Measurements from ENCODE around the gene BCL2. TPM values are rescaled to one million over a fixed set of nuclear protein-coding genes. Genes with fewer than 3 reads are reported as not detected.

Gene BCL2
- total RNA-seq, 1 experiment from 2014 or later = 1.3 TPM

DNA sequence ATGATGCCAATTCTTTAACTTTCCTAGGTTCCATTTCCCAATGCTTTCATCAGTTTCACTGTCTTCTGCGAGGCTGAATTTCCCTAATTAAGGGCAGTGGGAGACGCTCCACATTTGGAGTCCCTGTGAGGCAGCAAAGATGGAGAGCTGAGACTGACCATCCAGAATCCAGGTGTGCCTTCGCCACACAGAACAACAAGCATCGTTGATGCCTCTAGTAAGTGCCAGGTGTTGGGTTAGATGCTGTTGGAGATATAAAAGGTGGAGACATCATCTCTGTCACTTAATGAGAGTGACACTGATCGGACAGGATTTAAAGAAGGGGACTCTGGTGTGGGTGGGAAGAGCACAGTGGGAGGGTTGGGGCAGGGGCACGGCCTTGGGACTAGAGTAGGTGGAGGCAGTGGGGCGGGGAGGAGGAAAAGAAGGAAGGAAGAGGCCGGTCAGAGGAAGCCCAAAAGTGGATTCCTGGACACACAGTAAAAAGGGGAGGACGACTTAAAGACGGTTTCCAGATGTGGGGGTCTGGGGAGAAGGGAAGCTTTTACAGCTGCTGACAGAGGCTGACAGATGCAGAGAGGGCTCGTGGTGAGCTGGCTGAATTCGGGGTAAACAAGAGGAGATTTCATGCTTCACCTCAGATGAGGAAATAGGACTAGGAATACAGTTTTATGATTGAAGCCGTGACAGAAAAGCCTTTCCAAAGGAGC, 113.0 kb downstream of the BCL2 start:
- no peaks in the 10 kb centered on the region for H3K23me2 ChIP-seq (ENCODE audit: insufficient read length, low read depth, low read length, poor library complexity, severe bottlenecking)
- no peak overlapping the region for H3K4ac ChIP-seq (ENCODE audit: low read depth, low read length)
- Mint-ChIP-seq H3K4me1 (peaks cover 2 to 3% of the 10 kb centered on the region in 2 experiments; a peak in 2 of 4 replicates), H3K27ac (no peak overlapping the region), H3K36me3 (ENCODE audit: insufficient read depth in 1 of 3, low read depth in 3 of 3) (no peaks in the 10 kb centered on the region), H3K4me3 (no peak overlapping the region), H3K27me3 (ENCODE audit: low read depth) (no peaks in the 10 kb centered on the region), H3K9me3 (no peaks in the 10 kb centered on the region)
- no peak overlapping the region for H2BK15ac ChIP-seq (ENCODE audit: low read depth, low read length)
- WGBS (ENCODE audit: extremely low coverage, insufficient read length, low lambda C conversion rate) = no CpG with 5 or more reads among the region's 13 CpGs
- no peak overlapping the region for H2AFZ ChIP-seq (ENCODE audit: low read length)
- TF ChIP-seq, protein P1, sequence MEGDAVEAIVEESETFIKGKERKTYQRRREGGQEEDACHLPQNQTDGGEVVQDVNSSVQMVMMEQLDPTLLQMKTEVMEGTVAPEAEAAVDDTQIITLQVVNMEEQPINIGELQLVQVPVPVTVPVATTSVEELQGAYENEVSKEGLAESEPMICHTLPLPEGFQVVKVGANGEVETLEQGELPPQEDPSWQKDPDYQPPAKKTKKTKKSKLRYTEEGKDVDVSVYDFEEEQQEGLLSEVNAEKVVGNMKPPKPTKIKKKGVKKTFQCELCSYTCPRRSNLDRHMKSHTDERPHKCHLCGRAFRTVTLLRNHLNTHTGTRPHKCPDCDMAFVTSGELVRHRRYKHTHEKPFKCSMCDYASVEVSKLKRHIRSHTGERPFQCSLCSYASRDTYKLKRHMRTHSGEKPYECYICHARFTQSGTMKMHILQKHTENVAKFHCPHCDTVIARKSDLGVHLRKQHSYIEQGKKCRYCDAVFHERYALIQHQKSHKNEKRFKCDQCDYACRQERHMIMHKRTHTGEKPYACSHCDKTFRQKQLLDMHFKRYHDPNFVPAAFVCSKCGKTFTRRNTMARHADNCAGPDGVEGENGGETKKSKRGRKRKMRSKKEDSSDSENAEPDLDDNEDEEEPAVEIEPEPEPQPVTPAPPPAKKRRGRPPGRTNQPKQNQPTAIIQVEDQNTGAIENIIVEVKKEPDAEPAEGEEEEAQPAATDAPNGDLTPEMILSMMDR (conservative IDR thresholded peaks at IDR 0.05) = no peak
- H2BK12ac ChIP-seq (ENCODE audit: insufficient read length, low read depth, low read length) = no peak overlapping the region
- no peak overlapping the region for H4K91ac ChIP-seq (ENCODE audit: insufficient read length, low read depth, low read length)
- H4K20me1 ChIP-seq (ENCODE audit: control insufficient read depth, insufficient read depth, insufficient read length) = no peaks in the 10 kb centered on the region
- no peak overlapping the region for H4K5ac ChIP-seq (ENCODE audit: insufficient read length, low read depth, low read length)
- no peaks in the 10 kb centered on the region for H3K27me3 ChIP-seq (ENCODE audit: insufficient read depth, low read length)
- no peaks in the 10 kb centered on the region for H3K79me1 ChIP-seq (ENCODE audit: insufficient read depth, low read depth, low read length, poor library complexity, severe bottlenecking)
- no peak overlapping the region for H2BK5ac ChIP-seq (ENCODE audit: insufficient read length, low read length)
- H3K18ac ChIP-seq (ENCODE audit: insufficient read length, low read depth, low read length) = no peak overlapping the region
- no peak overlapping the region for H3K9ac ChIP-seq (ENCODE audit: extremely low read depth, insufficient read length, low read length)
- H2BK120ac ChIP-seq (ENCODE audit: low read depth, low read length, poor library complexity, severe bottlenecking) = no peak overlapping the region
- no peak overlapping the region for H2BK20ac ChIP-seq (ENCODE audit: low read depth, low read length, poor library complexity, severe bottlenecking)
- no peak overlapping the region for H3K23ac ChIP-seq (ENCODE audit: insufficient read length, low read depth, low read length)
- no peak overlapping the region for H3T11ph ChIP-seq (ENCODE audit: low read length)
- H3K9me3 ChIP-seq (ENCODE audit: control insufficient read depth, low read depth, low read length) = no peaks in the 10 kb centered on the region
- no peak overlapping the region for H4K8ac ChIP-seq (replicated peaks; ENCODE audit: insufficient read length, low read depth, low read length)
- no peak overlapping the region for H3K56ac ChIP-seq (ENCODE audit: insufficient read length, low read depth, low read length)
- no peak overlapping the region for H3K4me2 ChIP-seq (ENCODE audit: insufficient read depth, insufficient read length, low read length)
- no peak overlapping the region for H2AK5ac ChIP-seq (ENCODE audit: insufficient read length, low read length)
- H3K14ac ChIP-seq (ENCODE audit: insufficient read depth, low read length) = no peak overlapping the region
- DNase-seq = no peak
- no peak overlapping the region for H3K27ac ChIP-seq (ENCODE audit: insufficient read length, low read depth, low read length)
- H3K4me1 ChIP-seq (ENCODE audit: insufficient read depth, low read length) = no peaks in the 10 kb centered on the region
- H3K79me2 ChIP-seq (ENCODE audit: insufficient read depth, low read length) = no peaks in the 10 kb centered on the region

Measured in H9 (cell line).